ENCODE measurements around the gene UXS1.
"Not testable (repeated sequence)": the region's sequence is repeated elsewhere in the genome, so short reads cannot be mapped to it uniquely, and the experiment has no call there.

Gene UXS1

DNA sequence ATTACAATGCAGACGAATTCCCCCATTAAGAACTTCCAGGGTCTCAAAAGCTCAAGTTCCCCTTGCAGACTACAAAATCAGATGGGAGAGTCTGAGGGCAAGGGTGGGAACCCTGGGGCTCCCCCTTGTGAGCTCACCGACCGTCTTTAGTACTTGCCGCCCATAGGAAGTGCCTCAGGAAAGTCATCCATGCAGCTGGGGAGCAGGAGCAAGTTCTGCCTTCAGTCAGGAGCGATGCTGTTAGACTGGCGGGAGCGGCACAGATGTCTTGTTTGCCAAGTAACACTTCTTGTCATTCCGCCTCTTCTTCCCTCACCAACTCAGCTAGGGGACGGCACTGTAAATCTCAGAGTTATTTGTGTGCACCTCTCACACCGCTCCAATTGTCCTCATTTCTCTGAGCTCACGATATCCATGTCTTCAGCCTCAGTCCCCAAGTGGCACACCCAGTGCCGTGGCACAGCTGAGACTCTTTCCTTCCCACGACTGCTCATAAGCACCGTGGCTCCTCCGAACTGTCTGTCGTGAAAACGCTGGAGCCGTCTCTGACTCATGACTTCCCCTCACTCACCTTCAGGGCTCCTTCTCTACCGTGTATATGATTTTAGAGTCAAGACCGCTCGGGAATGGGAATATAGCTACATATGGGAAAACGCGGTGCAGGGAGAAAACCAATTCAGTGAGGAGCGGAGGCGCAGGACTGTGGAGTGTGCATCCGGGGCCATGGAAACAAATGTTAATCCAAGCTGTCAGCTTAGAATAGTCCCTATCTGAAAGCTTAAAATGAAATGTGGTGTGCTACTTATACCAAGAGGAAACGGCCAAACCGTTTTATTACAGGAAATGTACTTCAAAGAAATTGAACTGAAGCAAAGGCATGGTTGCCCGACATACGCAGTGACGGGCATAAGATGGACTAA lies 34.0 kb downstream of the UXS1 start:
- no peak for DNase-seq

DNA sequence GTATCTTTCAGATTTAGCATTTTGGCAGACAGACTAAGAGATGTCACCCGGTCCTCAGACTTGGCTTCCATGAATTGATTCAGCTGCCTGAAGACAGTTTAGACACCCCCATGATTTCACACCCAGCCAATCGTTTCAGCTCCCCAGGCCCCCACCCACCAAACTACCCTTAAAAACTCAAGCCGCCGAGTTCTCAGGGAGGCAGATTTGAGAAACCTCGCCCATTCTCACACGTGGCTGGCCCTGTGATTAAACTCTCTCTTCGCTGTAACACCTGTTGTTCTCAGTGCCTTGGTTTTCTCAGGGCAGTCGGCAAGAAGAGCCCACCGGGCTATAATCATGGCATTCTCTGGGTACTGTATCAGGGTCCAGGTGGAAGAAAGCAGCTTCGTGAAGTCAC lies 35.2 kb downstream of the UXS1 start:
- no peak for DNase-seq

DNA sequence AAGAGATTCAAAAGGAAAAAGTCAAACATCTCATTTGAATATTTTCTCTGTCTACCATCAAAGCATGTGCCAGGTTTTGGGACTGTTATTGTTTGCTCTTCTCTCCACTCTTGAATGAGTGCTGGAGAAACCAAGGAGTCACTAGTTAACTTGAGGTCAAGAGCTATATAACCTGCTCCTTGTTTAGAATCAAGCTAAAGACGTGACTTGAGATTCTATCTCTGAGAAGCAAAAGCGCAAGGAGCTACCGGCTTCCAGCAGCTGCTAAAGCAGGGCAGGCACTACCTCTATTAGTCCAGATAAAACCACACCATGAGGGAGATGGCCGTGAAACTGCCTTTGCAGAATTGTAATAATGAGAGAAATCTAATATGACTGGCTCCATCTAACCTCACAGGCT lies 36.0 kb downstream of the UXS1 start:
- no peak for DNase-seq

DNA sequence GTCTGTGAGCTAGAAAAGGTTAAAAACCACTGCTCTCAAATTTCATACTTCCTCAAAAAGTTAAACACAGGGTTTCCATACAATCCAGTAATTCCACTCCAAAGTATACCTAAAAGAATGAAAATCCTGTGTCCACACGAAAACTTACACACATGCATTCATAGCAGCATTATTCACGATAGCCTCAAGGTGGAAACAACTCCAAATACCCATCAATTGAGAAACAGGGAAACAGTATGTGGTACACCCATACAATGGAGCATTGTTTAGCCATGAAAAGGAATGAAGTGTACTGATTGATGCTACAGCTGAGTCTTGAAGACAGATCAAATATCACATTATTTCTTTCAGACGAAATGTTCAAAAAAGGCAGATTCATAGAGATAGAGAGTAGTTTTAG lies 36.7 kb downstream of the UXS1 start:
- no peak for DNase-seq

DNA sequence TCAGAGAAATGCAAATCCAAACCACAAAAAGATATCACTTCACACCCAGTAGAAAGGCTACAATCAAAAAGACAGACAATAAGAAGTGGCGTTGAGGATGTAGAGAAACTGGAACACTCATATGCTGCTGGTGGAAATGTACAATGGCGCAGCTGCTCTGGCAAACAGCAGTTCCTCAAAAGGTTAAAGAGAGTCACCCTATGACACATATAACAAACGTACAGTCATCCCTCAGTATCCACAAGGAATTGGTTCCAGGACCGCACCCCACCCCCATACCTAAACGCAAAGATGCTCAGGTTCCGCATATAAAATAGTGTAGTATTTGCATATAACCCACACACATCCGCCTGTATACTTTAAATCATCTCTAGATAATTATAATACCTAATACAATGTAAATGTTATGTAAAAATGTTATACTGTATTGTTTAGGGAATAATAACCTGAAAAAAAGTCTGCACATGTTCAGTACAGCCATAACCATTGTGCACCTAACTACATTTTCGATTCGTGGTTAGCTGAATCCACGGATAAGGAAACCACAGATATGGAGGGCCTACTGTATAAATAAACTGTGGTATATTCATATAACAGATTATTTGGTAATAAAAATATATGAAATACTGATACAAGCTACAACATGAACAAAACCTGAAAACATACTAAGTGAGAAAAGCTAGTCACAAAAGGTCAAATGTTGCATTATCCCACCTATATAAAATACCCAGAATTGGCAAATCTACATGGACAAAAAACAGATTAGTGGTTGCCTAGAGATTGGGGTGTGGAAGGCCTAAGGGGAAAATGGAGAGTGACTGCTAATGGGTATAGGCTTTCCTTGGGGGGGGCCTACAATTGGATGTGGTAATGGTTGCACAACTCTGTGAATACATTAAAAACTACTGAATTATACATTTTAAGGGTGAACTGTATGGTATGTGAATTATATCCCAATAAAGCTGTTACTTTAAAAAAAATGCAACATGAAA lies 37.5 kb downstream of the UXS1 start:
- no peak for DNase-seq

DNA sequence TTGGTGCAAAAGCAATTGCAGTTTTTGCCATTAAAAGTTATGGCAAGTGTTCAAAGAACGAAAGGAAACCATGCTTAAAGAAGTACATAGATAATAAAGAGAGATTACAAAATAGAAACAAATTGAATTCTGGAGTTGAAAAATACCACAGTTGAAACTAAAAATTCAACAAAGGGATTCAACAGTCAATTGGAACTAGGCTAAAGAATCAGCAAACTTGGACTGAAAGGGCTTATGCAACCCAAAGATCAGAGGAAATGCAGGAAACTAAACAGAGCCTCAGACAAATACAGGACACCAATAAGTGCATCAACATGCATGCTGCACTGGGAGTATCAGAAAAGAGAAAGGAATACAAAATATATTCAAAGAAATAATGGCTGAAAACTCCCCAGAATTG lies 40.3 kb downstream of the UXS1 start:
- DNase-seq: no peak

DNA sequence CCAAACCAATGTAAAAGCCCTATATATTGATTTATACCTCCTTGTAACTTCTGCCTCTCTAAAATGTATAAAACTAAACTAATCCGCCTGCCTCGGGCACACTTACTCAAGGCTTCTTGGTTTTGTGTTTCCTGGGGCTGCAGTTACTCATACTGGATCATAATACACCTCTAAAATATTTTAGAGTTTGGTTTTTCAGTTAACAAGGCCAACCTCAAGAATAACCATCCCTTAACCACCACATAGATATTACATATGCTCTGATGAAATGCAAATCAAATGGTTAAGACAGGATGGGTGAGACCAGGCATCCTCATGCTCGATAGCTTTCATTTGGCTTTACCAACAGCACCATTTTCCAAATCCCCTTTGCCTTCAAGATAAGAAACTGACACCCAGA lies 46.4 kb downstream of the UXS1 start:
- no peak for DNase-seq

DNA sequence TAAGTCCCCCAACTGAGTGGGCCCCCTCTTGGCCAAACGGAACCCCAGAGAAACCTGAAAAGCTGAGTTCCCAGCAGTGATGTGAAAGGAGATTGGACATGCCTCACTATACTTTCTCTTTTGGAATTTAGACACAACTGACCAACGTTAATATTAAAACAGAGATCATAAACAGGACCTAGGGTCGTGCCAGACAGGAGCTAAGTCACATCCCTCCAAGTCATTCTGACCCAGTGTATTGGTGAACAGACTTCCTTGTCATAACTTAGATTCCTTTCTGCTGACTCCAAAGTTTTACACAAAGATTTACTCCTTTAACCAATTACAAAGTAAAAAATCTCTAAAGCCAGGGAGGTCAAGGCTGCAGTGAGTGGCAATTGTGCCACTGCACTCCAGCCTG lies 46.9 kb downstream of the UXS1 start:
- DNase-seq: no peak

DNA sequence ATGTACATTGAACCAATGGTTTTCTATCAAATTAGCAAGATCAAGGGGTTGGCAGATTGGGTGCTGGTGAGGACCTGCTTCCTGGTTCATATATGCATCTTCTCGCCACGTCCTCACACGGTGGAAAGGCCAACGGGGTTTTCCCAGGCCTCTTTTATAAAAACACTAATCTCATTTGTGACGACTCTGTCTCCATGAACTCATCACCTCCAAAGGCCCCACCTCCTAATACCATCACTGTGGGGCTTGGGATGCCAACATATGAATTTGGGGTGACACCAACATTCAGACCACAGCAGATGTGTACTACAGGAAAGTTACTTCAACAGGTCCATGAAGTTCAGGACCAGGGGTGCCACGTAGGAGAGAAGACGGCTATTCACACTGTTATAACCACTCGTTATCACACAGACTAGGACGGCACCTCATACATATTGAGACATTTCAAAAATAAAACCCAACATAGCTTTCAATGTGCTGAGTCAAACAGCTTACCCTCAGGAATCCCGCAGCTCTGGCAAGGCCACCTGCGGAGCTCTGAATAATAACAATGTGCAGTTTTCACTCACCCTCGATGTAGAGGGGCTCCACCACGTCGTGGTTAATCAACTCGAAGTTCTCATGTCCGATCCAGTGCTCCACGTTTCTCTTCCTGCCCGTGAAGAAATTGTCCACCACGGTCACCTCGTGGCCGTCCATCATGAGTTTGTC lies 49.3 kb downstream of the UXS1 start:
- no peak for DNase-seq

DNA sequence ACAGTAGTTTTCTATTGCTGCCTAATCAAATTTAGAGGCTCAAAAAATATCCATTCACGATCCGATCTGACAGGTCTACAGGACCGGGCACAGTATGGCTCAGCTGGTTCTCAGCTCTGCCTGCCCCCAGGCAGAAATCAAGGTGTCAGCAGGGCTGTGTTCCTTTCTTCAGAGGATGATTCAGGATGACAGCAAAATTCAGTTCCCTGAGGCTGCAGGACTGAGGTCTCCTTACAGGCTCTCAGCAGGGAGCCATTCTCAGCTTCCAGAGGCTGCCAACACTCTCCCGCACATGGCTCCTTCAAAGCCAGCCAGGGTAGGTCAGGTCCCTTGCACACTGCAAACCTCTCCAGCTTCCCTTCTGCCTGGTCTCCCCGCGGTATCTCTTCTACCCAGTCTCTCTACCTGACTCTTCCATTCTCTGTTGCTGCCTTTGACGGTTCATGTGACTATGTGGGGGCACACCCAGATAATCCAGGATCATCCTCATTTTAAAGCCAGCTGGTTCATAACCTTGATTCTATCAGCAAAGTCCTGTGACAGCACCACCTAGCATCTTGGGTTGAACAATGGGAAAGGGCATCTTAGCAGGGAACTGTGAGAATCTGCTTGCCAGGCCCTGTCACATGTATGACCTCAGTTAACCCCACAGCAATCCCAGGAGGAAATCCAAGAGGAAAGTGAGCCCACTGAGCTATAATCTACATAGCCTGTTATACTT lies 50.4 kb downstream of the UXS1 start:
- peak; percentile 37 for DNase-seq

DNA sequence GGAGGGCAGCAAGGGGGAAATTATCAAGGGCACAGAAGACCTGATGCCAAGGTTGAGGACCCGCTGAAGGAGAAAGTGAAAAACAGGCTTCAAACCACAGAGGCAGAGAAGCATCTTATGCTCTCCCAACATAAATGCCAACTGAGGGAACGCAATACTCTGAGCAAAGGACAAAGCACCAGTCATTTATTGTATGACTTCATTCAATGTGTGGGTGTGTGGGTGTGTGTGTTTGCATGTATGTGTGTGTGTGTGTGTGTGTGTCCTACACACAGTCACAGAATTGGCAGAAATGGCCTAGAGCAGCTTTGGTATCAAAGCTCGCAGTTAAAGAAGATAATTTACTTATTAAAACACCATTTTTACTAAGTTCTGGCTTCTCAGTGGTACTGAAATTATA lies 51.4 kb downstream of the UXS1 start:
- no peak for DNase-seq

DNA sequence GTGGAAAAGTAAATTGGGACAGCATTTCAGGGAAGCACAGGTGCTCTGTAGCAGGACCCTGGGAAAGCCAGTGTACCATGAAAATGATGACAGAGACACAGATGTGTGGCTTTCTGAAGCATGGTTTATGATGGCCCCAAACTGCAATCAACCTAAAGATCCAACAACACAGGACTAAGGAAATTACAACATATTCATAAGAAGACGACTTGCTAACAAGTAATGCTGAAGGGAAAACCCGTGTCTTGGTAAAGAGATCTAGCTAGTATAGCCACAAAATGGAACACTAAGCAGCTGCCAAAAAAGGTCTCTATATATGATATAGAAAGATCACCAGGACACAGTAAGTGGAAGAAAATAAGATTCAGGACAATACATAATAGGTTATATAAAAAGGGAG lies 53.2 kb downstream of the UXS1 start:
- DNase-seq: no peak

DNA sequence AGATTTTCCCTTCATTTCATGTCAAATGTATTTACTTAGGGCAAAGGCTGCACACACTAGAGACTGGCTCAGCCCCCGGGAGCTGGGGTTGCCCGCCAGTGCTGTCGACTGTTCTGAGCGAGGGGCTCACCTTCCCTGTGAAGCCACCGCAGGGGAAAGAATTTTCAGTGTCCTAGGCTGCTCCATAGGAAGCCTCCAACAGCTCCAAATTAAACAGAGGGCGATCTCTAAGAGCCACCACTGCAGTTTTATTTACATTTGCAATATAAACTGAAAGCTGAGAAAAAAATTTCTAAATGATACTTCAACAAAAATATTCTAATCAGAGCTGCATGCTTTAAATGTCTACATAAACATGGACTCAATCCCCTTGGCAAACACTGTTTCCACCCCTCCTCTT lies 54.0 kb downstream of the UXS1 start:
- DNase-seq: no peak

DNA sequence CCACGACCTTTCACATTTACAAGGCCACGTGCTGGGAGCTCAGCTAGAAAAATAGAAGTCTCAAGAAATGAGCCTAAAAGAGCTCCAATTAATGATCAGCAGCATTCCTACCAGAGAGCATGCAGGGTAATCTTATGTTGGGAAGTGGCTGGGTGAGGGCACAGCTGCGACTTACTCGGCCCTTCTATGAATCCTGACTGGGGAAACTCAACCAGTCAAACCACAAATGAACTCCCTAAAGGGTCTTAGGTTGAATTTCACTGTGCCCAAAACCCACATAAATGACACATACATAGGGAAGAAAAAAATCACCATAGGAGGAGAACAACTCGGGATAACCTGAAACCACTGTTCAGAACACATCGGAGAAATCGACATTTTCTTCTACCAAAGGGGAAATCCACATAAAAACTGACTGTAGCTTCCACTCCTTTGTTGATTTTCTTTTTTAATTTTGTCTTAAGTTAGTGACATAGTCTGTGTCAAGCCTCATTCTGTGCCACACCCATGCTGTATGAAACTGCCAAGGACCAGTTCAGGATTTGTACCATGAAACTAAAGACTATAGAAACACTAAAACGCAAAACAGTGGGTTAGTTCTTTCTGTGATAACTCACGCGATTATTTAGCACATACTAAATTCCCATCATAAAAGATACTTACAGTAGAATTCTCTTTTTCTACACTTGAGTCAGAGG lies 54.7 kb downstream of the UXS1 start:
- DNase-seq: no peak

DNA sequence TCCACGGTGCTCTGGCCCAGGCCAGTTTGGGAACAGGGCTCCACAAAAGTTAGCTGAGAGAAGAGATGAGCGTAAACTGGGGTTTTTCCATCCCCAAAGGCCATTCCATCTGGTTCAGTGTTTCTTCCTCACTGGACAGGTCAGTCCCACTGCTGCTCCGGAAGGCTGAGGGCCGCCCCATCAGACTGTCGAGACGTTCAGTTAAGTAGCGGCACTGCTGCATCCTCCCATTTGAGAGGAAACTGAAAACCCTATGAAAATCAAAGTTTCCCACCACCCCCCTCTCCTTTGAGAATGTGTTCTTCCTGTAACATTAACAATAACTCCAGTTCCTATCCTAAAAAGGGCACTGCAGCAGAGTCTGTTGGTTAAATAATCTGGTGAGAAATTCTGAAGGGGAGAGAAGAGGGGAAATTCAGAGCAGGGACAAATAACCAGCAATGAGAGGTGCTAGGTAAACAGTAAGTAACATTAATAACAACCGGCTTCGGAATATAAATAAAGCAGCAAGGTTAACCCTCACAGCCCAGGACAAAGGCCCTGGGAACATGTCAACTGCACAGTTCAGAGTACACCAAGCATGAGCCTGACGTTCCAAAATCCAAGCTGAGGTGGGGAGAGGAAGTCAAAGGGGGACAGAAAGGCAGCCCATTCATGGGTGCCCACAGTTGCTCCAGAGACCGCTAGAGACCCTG lies 55.4 kb downstream of the UXS1 start:
- no peak for DNase-seq

DNA sequence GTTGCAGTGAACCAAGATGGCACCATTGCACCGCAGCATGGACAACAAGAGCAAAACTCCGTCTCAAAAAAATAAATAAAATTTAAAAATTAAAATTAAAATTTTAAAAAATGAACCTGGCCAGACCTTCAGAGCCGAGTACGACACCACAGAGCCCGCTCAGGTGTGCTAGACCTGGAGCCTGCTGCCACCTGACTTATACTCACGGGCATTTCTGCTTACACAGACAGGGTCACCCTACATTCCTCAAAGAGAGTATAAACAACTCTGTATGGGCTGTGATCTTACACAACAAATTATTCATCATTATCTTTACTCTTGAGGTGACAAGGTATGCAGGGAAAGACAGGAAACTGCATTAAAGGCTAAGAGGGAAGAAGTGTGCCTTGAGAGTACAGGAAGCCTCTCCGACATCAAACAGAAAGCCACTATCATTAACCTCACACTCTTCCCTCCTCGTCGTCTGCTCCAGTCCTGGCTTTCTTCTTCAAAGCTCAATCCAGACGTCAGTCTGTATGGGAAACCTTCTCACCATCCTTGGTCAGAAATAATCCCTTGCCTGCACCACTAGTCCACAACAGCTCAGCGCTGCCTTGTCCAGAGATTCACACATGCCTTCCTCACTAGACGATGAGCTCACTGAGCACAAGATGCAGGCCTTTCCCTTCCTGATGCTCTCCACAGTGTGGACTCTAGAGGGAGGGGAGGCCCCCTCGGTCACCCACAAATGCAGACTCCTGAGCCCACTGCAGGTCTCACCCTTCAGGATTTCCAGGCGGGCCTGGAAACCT lies 56.2 kb downstream of the UXS1 start:
- no peak for DNase-seq

DNA sequence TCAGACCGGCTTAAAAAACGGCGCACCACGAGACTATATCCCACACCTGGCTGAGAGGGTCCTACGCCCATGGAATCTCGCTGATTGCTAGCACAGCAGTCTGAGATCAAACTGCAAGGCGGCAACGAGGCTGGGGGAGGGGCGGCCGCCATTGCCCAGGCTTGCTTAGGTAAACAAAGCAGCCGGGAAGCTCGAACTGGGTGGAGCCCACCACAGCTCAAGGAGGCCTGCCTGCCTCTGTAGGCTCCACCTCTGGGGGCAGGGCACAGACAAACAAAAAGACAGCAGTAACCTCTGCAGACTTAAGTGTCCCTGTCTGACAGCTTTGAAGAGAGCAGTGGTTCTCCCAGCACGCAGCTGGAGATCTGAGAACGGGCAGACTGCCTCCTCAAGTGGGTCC lies 62.9 kb downstream of the UXS1 start:
- not testable (repeated sequence) for DNase-seq

DNA sequence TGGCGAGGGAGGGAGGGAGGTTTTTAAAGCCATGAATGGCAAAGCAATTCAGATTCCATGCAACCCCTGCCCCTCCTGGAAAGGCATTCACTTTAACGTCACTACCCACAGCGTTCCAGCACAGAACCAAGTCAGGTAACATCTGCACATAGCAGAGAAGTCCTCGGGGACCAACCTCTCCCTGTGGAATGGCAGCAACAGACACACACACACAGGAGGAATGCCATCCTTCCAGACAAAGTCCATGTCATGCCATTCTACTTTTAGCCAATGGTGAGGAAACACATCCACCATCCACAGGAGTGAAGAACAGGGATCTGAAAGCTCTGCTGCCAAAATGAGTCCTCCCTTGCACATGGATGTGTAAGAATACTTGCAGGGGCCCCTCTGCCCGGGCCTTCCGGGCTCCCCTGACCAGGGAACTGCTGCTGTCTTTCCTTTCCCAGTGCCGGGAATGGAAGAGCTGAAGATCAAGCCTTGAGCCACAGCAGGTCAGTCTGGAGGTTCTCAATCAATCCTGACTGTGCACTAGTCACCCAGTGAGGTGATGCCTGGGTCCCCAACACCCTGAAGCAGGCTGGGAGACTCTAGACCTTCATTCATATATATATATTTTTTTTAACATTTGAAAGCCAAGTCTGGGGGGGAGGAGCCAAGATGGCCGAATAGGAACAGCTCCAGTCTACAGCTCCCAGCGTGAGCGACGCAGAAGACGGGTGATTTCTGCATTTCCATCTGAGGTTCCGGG lies 63.7 kb downstream of the UXS1 start:
- DNase-seq: no peak

DNA sequence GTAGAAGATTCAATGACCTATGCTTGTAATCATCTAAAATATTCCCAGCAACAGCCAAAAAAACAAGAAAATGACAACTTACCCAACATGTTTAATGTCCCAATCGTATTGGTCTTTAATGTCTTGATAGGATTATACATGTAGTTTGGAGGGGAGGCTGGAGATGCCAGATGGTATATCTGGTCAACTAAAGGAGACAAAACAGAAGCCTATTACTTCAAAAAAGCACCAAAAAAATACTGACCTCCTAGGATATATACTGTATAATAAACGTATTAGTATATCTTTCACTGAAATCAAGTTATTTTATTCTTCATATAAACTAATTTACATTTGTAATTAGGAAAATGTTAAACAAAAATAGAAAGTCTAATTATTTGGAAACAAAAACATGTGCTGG lies 64.5 kb downstream of the UXS1 start:
- DNase-seq: no peak

DNA sequence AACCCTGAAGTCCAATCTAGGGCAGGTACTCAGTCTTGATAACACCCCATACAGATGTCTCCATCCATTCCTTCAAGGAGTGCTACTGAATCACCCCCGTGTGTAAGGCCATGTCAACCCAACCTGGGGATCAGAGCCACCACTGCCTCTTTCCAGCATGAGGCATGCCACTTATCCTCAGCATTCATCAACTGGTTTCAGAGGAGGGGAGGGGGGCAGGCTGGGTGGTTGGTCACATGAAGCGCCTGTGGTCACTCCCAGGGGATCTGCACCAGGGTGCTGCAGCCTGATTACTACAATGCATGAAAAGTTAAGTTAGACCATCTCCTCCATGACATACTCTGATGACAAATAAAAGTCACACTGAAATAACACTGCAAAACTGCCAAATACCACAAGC lies 65.0 kb downstream of the UXS1 start:
- no peak for DNase-seq

Measured in retina (tissue), 1 donor.